ENCODE measurements around the gene NDUFS6. TPM values are rescaled to one million over a fixed set of nuclear protein-coding genes. Genes with fewer than 3 reads are reported as not detected.

Gene NDUFS6
- total and polyA plus RNA-seq, 5 donors from 2014 or later: 21.6 to 98.7 (median 74.6) TPM

DNA sequence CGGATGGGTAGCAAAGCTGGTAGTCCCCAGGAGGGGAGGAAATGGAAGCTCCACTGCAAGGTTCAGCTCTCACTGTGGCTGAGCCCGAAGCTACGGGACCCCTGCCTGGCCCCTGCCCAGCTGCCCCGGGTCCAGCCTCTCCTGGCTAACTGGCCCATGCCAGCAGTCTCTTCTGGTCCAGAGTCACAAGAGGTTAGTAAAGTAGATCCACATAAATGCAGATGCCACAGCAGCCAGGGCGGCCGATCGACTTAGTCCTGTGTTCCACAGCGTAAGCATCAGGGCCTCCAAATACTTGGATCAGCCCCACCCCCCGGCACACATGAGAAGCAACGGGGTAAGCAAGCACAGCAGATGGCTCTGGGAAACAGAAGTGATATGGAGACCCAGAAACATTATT lies 43.7 kb upstream of the NDUFS6 start:
- Mint-ChIP-seq H3K4me1 (no peaks in the 10 kb centered on the region), H3K9me3 (peaks cover 0 to 6% (median 0%) of the 10 kb centered on the region in 7 donors), H3K27me3 (peaks cover 11% of the 10 kb centered on the region), H3K27ac (no peak overlapping the region), H3K4me3 (no peak overlapping the region), H3K36me3 (no peaks in the 10 kb centered on the region)
- Histone ChIP-seq H3K27ac (ENCODE audit: insufficient read depth, low read length, poor library complexity, severe bottlenecking) (no peak overlapping the region), H3K27me3 (ENCODE audit: control insufficient read depth, insufficient read depth, low read length) (no peaks in the 10 kb centered on the region), H3K36me3 (ENCODE audit: control insufficient read depth, insufficient read depth, low read length) (no peaks in the 10 kb centered on the region), H3K4me3 (ENCODE audit: low read depth, low read length) (no peak overlapping the region), H3K4me1 (ENCODE audit: control insufficient read depth, insufficient read depth, low read length, poor library complexity, severe bottlenecking) (no peaks in the 10 kb centered on the region), H3K9me3 (ENCODE audit: control insufficient read depth in 2 of 2, low read length in 2 of 2) (no peaks in the 10 kb centered on the region)
- ATAC-seq (ENCODE audit: low read depth in 2 of 2) (no peak), DNase-seq (no peak)

DNA sequence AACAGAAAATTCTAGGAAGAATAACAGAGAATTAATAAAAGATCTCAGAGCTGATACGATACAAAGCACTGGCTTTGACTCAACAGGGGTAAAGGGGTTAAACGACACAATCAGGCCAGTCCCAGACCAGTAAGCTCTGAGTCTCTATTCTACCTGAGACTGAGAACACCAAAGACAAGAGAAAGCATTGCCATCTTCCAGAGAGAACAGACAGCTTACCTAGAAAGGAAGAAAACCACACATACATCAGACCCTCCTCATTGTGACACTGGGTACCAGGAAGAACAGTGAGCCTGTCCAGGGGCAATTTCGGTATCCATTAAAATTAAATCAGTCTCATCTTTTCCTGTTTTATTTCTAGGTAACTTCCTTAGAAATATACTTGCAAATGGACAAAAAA lies 42.6 kb upstream of the NDUFS6 start:
- H3K27ac ChIP-seq (ENCODE audit: insufficient read depth, low read length, poor library complexity, severe bottlenecking): no peak overlapping the region
- DNase-seq (no peak), ATAC-seq (ENCODE audit: low read depth in 2 of 2) (no peak)
- H3K4me3 ChIP-seq (ENCODE audit: low read depth, low read length): no peak overlapping the region
- H3K27me3 Mint-ChIP-seq: peaks cover 16% of the 10 kb centered on the region
- no peak overlapping the region for H3K4me3 Mint-ChIP-seq
- H3K9me3 Mint-ChIP-seq: peaks cover 0 to 6% (median 0%) of the 10 kb centered on the region in 7 donors
- H3K9me3 ChIP-seq (ENCODE audit: control insufficient read depth in 2 of 2, low read length in 2 of 2): no peaks in the 10 kb centered on the region
- no peaks in the 10 kb centered on the region for H3K27me3 ChIP-seq (ENCODE audit: control insufficient read depth, insufficient read depth, low read length)
- no peak overlapping the region for H3K27ac Mint-ChIP-seq
- H3K4me1 Mint-ChIP-seq: no peaks in the 10 kb centered on the region
- H3K4me1 ChIP-seq (ENCODE audit: control insufficient read depth, insufficient read depth, low read length, poor library complexity, severe bottlenecking): no peaks in the 10 kb centered on the region
- H3K36me3 ChIP-seq (ENCODE audit: control insufficient read depth, insufficient read depth, low read length): no peaks in the 10 kb centered on the region
- H3K36me3 Mint-ChIP-seq: no peaks in the 10 kb centered on the region

DNA sequence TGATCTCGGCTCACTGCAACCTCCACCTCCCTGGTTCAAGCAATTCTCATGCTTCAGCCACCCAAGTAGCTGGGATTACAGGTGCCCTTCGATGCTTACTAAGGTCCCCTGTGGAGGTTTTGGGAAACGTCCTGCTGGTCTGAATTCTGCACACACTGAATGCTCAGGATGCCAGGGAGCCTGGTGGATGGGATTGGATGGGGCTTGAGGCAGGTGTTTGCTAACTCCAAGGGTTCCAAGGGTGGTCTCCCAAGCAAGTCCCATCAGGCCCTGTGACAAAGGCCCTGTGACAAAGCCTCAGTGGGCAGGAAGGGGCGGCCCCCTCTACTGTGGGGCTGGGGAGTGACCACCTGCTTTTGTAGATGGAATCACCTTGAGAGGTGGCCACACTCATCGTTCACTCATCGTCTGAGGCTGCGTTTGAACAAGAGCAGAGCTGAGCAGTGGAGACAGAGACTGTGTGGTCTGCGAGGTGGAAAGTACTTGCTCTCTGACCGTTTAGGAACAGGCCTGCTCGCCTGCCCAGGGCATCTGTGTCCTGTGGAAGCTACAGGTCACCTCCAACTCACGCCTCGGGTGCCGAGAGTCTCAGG lies 41.7 kb upstream of the NDUFS6 start:
- Histone ChIP-seq H3K4me1 (ENCODE audit: control insufficient read depth, insufficient read depth, low read length, poor library complexity, severe bottlenecking) (no peaks in the 10 kb centered on the region), H3K9me3 (ENCODE audit: control insufficient read depth in 2 of 2, low read length in 2 of 2) (no peaks in the 10 kb centered on the region), H3K4me3 (ENCODE audit: low read depth, low read length) (no peak overlapping the region), H3K36me3 (ENCODE audit: control insufficient read depth, insufficient read depth, low read length) (no peaks in the 10 kb centered on the region), H3K27ac (ENCODE audit: insufficient read depth, low read length, poor library complexity, severe bottlenecking) (no peak overlapping the region), H3K27me3 (ENCODE audit: control insufficient read depth, insufficient read depth, low read length) (no peaks in the 10 kb centered on the region)
- H3K27ac Mint-ChIP-seq: no peak overlapping the region
- H3K4me3 Mint-ChIP-seq: no peak overlapping the region
- H3K9me3 Mint-ChIP-seq: peaks cover 0 to 6% (median 0%) of the 10 kb centered on the region in 7 donors
- DNase-seq (no peak), ATAC-seq (ENCODE audit: low read depth in 2 of 2) (no peak)
- peaks cover 16% of the 10 kb centered on the region for H3K27me3 Mint-ChIP-seq
- no peaks in the 10 kb centered on the region for H3K36me3 Mint-ChIP-seq
- no peaks in the 10 kb centered on the region for H3K4me1 Mint-ChIP-seq

DNA sequence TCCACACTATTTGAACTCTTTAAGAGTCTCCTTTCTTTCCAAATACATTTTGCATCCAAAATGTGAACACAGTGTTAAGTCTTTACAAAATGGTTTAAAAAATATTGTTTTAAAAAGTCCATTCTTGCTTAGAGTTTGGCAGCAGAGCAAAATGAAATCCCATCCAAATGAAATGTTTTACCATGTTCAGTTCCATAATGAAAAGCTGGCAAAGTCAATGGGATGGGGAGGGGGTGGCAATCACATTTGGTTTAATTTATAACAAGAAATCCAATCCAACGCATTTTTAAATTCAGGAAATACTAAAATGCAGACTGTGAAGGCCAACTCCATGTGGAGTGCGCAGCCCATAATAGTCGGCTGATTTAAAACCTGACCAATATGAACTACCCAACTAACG lies 41.0 kb upstream of the NDUFS6 start:
- H3K4me3 ChIP-seq (ENCODE audit: low read depth, low read length): no peak overlapping the region
- no peaks in the 10 kb centered on the region for H3K4me1 ChIP-seq (ENCODE audit: control insufficient read depth, insufficient read depth, low read length, poor library complexity, severe bottlenecking)
- no peaks in the 10 kb centered on the region for H3K27me3 ChIP-seq (ENCODE audit: control insufficient read depth, insufficient read depth, low read length)
- Mint-ChIP-seq H3K4me3 (no peak overlapping the region), H3K4me1 (peaks cover 0 to 3% (median 0%) of the 10 kb centered on the region in 4 donors), H3K27ac (no peak overlapping the region), H3K9me3 (peaks cover 0 to 6% (median 0%) of the 10 kb centered on the region in 7 donors), H3K36me3 (no peaks in the 10 kb centered on the region), H3K27me3 (peaks cover 20% of the 10 kb centered on the region)
- H3K9me3 ChIP-seq (ENCODE audit: control insufficient read depth in 2 of 2, low read length in 2 of 2): no peaks in the 10 kb centered on the region
- ATAC-seq (ENCODE audit: low read depth in 2 of 2): no peak
- H3K36me3 ChIP-seq (ENCODE audit: control insufficient read depth, insufficient read depth, low read length): no peaks in the 10 kb centered on the region
- DNase-seq: no peak
- H3K27ac ChIP-seq (ENCODE audit: insufficient read depth, low read length, poor library complexity, severe bottlenecking): no peak overlapping the region

DNA sequence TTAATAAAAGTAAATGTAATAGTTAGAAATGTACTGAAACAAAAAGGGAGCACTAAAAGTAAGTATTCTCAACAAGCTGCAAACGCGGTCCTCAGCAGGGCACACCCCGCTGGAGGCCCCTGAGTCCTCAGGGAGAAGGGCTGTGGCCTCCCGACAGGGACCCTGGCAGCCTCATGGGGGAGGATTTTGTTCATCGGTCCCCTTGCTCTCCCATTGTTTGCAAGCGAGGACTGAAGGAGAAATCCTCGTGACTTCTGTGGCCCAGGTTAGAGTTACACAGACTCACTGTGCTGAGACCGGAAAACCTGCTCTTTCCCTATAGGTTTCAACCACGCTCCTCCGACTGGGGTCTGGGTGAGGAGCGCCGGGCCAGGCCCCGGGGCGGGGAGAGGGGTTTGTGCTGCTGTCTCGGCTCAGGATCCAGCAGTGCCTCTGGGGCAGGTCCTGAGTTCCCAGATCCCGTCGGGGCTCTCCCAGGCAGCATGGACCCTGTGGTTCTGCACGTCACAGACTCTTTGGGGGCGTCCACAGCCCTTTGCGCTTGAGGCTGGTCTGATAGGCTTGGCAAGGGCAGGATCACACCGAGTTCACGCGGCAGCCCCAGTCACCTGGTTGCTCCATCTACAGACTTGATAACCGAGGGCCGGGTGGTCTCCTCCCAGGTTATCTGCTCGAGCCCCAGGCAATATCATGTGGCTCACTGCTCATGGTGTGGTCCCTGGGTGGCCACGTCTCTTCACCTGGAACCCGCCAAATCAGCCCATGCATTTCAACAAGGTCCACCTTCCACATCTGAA lies 40.4 kb upstream of the NDUFS6 start:
- H3K4me1 ChIP-seq (ENCODE audit: control insufficient read depth, insufficient read depth, low read length, poor library complexity, severe bottlenecking): no peaks in the 10 kb centered on the region
- peaks cover 20% of the 10 kb centered on the region for H3K27me3 Mint-ChIP-seq
- H3K27ac Mint-ChIP-seq: no peak overlapping the region
- no peak for DNase-seq
- H3K4me3 Mint-ChIP-seq: no peak overlapping the region
- peaks cover 0 to 3% (median 0%) of the 10 kb centered on the region in 4 donors for H3K4me1 Mint-ChIP-seq
- peaks cover 0 to 6% (median 0%) of the 10 kb centered on the region in 7 donors for H3K9me3 Mint-ChIP-seq
- no peaks in the 10 kb centered on the region for H3K36me3 Mint-ChIP-seq
- ATAC-seq (ENCODE audit: low read depth in 2 of 2): no peak
- no peak overlapping the region for H3K27ac ChIP-seq (ENCODE audit: insufficient read depth, low read length, poor library complexity, severe bottlenecking)
- no peaks in the 10 kb centered on the region for H3K9me3 ChIP-seq (ENCODE audit: control insufficient read depth in 2 of 2, low read length in 2 of 2)
- no peak overlapping the region for H3K4me3 ChIP-seq (ENCODE audit: low read depth, low read length)
- no peaks in the 10 kb centered on the region for H3K27me3 ChIP-seq (ENCODE audit: control insufficient read depth, insufficient read depth, low read length)
- H3K36me3 ChIP-seq (ENCODE audit: control insufficient read depth, insufficient read depth, low read length): no peaks in the 10 kb centered on the region

DNA sequence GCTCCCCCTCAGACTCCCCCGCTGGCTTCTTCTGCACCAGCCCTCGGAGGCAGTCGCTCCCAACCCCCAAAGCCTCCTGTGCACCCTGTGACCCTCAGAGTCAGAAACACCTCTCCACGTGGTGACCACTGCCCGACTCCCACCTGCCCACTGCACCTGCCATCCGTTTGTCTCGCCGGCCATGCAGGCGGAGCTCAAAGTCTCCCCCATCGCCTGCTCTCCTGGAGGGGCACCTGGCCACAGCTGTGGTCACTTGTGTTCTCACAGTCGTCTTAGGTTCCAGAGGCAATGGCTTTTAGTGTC lies 39.8 kb upstream of the NDUFS6 start:
- no peak overlapping the region for H3K27ac Mint-ChIP-seq
- DNase-seq: no peak
- Histone ChIP-seq H3K27me3 (ENCODE audit: control insufficient read depth, insufficient read depth, low read length) (no peaks in the 10 kb centered on the region), H3K9me3 (ENCODE audit: control insufficient read depth in 2 of 2, low read length in 2 of 2) (no peaks in the 10 kb centered on the region), H3K36me3 (ENCODE audit: control insufficient read depth, insufficient read depth, low read length) (no peaks in the 10 kb centered on the region), H3K27ac (ENCODE audit: insufficient read depth, low read length, poor library complexity, severe bottlenecking) (no peak overlapping the region), H3K4me1 (ENCODE audit: control insufficient read depth, insufficient read depth, low read length, poor library complexity, severe bottlenecking) (no peaks in the 10 kb centered on the region), H3K4me3 (ENCODE audit: low read depth, low read length) (no peak overlapping the region)
- H3K4me3 Mint-ChIP-seq: no peak overlapping the region
- ATAC-seq (ENCODE audit: low read depth in 2 of 2): no peak
- H3K4me1 Mint-ChIP-seq: peaks cover 0 to 3% (median 0%) of the 10 kb centered on the region in 4 donors
- H3K27me3 Mint-ChIP-seq: peaks cover 16% of the 10 kb centered on the region
- H3K9me3 Mint-ChIP-seq: peaks cover 0 to 6% (median 0%) of the 10 kb centered on the region in 7 donors
- no peaks in the 10 kb centered on the region for H3K36me3 Mint-ChIP-seq

DNA sequence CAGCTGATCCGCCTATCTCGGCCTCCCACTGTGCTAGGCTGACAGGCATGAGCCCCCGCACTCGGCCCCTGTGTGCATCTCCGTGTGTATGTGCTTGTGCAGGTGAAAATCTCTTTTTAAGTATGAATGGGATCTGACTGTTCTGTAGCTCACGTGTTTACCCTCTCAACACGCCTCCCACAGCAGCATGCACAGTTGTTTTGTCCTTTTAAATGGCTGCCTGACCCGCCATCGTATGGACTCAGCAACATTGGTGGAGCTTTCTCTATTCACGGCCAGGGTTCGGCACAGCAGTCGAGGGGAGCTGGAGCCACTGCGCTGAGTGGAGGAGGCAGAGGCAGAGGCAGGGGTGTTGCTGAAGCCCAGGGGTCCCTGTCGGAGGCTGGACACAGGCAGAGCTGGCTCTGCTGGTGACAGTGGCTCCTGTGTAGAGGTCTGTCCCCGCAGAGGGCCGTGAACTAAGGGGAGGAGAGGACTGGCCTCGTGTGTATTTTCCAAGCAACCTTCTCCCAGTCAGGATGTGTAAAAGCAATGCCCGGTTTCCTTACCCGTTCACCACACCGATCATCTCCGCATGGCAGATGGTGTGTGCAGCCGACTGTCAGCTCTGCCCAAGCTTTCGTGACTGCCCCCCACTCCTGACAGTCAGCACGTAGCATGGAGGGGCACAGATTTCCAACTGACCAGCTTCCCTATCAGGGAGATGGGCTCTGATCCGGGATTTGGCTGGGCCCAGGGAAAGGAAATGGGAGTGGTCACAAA lies 38.9 kb upstream of the NDUFS6 start:
- Mint-ChIP-seq H3K9me3 (peaks cover 0 to 6% (median 0%) of the 10 kb centered on the region in 7 donors), H3K27me3 (peaks cover 15% of the 10 kb centered on the region), H3K4me3 (no peak overlapping the region), H3K4me1 (peaks cover 0 to 3% (median 0%) of the 10 kb centered on the region in 4 donors), H3K27ac (no peak overlapping the region), H3K36me3 (no peaks in the 10 kb centered on the region)
- no peak overlapping the region for H3K27ac ChIP-seq (ENCODE audit: insufficient read depth, low read length, poor library complexity, severe bottlenecking)
- no peak for ATAC-seq (ENCODE audit: low read depth in 2 of 2)
- DNase-seq: no peak
- no peaks in the 10 kb centered on the region for H3K27me3 ChIP-seq (ENCODE audit: control insufficient read depth, insufficient read depth, low read length)
- no peaks in the 10 kb centered on the region for H3K4me1 ChIP-seq (ENCODE audit: control insufficient read depth, insufficient read depth, low read length, poor library complexity, severe bottlenecking)
- H3K36me3 ChIP-seq (ENCODE audit: control insufficient read depth, insufficient read depth, low read length): no peaks in the 10 kb centered on the region
- H3K4me3 ChIP-seq (ENCODE audit: low read depth, low read length): no peak overlapping the region
- H3K9me3 ChIP-seq (ENCODE audit: control insufficient read depth in 2 of 2, low read length in 2 of 2): no peaks in the 10 kb centered on the region
